A549 (cell line): ENCODE measurements around the gene FAM171A1. TPM values are rescaled to one million over a fixed set of nuclear protein-coding genes. Genes with fewer than 3 reads are reported as not detected.

ENCODE experiments used
- ATAC-seq, 2 experiments: fragments of 200-7000 bp in 1 of 2; fragments of >200 bp in 1 of 2; cut with Nextera tagmentation in 1 of 2; cut with Tn5 transposase in 1 of 2; 3 replicates each; pipeline versions ENCODE4 v1.8.0 to v1.9.1; 2018 to 2020; ENCODE audit warnings: mild to moderate bottlenecking in 1 of 2, moderate library complexity in 1 of 2
- CTCF ChIA-PET: fragments of 300-600 bp; sonication (Branson Sonifier 250); formaldehyde crosslinking; extraction: SDS; loops from one replicate; lab custom pipeline; 2021; ENCODE audit warnings: antibody characterized with exemption, inconsistent platforms; lab: Yijun Ruan, JAX
- POLR2A ChIA-PET: fragments of 350-600 bp; formaldehyde crosslinking; extraction: SDS; loops from one replicate; lab custom pipeline; 2021; ENCODE audit warnings: antibody characterized with exemption, inconsistent platforms; lab: Yijun Ruan, JAX
- DNase-seq, 2 experiments: peaks; one replicate each; pipeline versions ENCODE4 v3.0.0 to v3.0.0-alpha.2; 2011 to 2016; ENCODE audit warnings: low read depth in 1 of 2, low spot score in 1 of 2
- FAIRE-seq: peaks from 2 replicates; lab custom pipeline; 2011; peaks lifted over from hg19 to GRCh38; lab: Jason Lieb, UNC
- H3K27ac ChIP-seq, 2 experiments: fragments of >200 bp; sonication (Bioruptor Twin); formaldehyde crosslinking; 3 replicates each; pipeline ENCODE4 v1.5.1; 2016 to 2017
- H3K4me1 ChIP-seq: fragments of >200 bp; sonication (Bioruptor Twin); formaldehyde crosslinking; 3 replicates; pipeline ENCODE4 v1.6.1; 2016
- H3K4me2 ChIP-seq: fragments of >200 bp; sonication (Bioruptor Twin); formaldehyde crosslinking; 3 replicates; pipeline ENCODE4 v1.6.1; 2016
- H3K4me3 ChIP-seq: fragments of >200 bp; sonication (Bioruptor Twin); formaldehyde crosslinking; 3 replicates; pipeline ENCODE4 v1.5.1; 2016
- H3K9me3 ChIP-seq: fragments of >200 bp; sonication (Bioruptor Twin); formaldehyde crosslinking; 3 replicates; pipeline ENCODE4 v1.6.1; 2016
- BCL3 ChIP-seq: fragments of >200 bp; sonication (Bioruptor Twin); formaldehyde crosslinking; IDR thresholded peaks from 3 replicates; pipeline ENCODE4 v1.6.1; 2016
- CEBPB ChIP-seq, 2 experiments: fragments of >200 bp in 1 of 2; sonication (Bioruptor Twin) in 1 of 2; formaldehyde crosslinking in 1 of 2; IDR thresholded peaks; 2 replicates each; pipeline ENCODE4 v1.6.1; 2012 to 2016
- CTCF ChIP-seq: fragments of >200 bp; sonication (Bioruptor Twin); formaldehyde crosslinking; IDR thresholded peaks from 3 replicates; pipeline ENCODE4 v1.5.1; 2016
- E2F6 ChIP-seq: IDR thresholded peaks from 2 replicates; pipeline ENCODE4 v1.6.1; 2012; ENCODE audit warnings: low read depth, borderline replicate concordance
- EP300 ChIP-seq, 2 experiments: fragments of >200 bp; sonication (Bioruptor Twin); formaldehyde crosslinking; IDR thresholded peaks; 2 replicates in 1 of 2; 3 replicates in 1 of 2; pipeline ENCODE4 v1.6.1; 2016 to 2017
- FOSB ChIP-seq: fragments of 250-450 bp; sonication (Bioruptor Pico); IDR thresholded peaks from 2 replicates; pipeline ENCODE4 v1.5.0; 2020; ENCODE audit warnings: mild to moderate bottlenecking, moderate library complexity
- FOSL2 ChIP-seq, 2 experiments: fragments of 450-650 bp in 1 of 2; fragments of >200 bp in 1 of 2; sonication (Bioruptor Twin) in 1 of 2; formaldehyde crosslinking; IDR thresholded peaks; 2 replicates each; pipeline versions ENCODE4 v1.5.0 to v1.6.1; 2016 to 2020; ENCODE audit warnings: mild to moderate bottlenecking in 1 of 2, moderate library complexity in 1 of 2
- HOXB13 ChIP-seq: fragments of 250-450 bp; sonication (Bioruptor Pico); IDR thresholded peaks from 2 replicates; pipeline ENCODE4 v1.5.0; 2020; ENCODE audit warnings: low read depth, mild to moderate bottlenecking, moderate library complexity
- JUNB ChIP-seq: fragments of >200 bp; sonication (Bioruptor Twin); formaldehyde crosslinking; IDR thresholded peaks from 2 replicates; pipeline ENCODE4 v1.6.1; 2016
- KDM1A ChIP-seq: fragments of 200-600 bp; sonication (generic); IDR thresholded peaks from 2 replicates; pipeline ENCODE4 v1.6.1; 2016; ENCODE audit warnings: low read depth, mild to moderate bottlenecking
- KDM5A ChIP-seq: fragments of 200-600 bp; sonication (generic); IDR thresholded peaks from 2 replicates; pipeline ENCODE4 v1.6.1; 2016; ENCODE audit warnings: antibody characterized with exemption, mild to moderate bottlenecking
- NPAS2 ChIP-seq: fragments of 250-450 bp; sonication (Bioruptor Pico); IDR thresholded peaks from 2 replicates; pipeline ENCODE4 v1.8.0; 2022; ENCODE audit warnings: mild to moderate bottlenecking, moderate library complexity, borderline replicate concordance
- NR3C1 ChIP-seq: fragments of >200 bp; sonication (Bioruptor Twin); formaldehyde crosslinking; IDR thresholded peaks from 3 replicates; pipeline ENCODE4 v1.6.1; 2017
- PHF8 ChIP-seq: fragments of 200-600 bp; sonication (generic); IDR thresholded peaks from 2 replicates; pipeline ENCODE4 v1.6.1; 2016; ENCODE audit warnings: low read depth, mild to moderate bottlenecking, antibody characterized with exemption, moderate library complexity, borderline replicate concordance
- POLR2AphosphoS2 ChIP-seq: conservative IDR thresholded peaks from 2 replicates; pipeline ENCODE4 v1.6.1; 2012; ENCODE audit warnings: low read length, improper control_type of control experiment, inconsistent platforms
- RCOR1 ChIP-seq: fragments of 150-350 bp; IDR thresholded peaks from 2 replicates; pipeline ENCODE4 v1.6.1; 2014; ENCODE audit warnings: antibody characterized with exemption, low read length, low read depth
- REST ChIP-seq: fragments of 200-600 bp; sonication (generic); IDR thresholded peaks from 2 replicates; pipeline ENCODE4 v1.6.1; 2016; ENCODE audit warnings: antibody characterized with exemption, mild to moderate bottlenecking, moderate library complexity
- RNF2 ChIP-seq: fragments of 200-600 bp; sonication (generic); IDR thresholded peaks from 2 replicates; pipeline ENCODE4 v1.6.1; 2016; ENCODE audit warnings: low read depth, mild to moderate bottlenecking, antibody characterized with exemption, moderate library complexity, borderline replicate concordance
- WGBS: methylation state at CpG from one replicate; pipeline ENCODE4 v1.1.6; 2017; ENCODE audit errors: missing lambda C conversion rate; 5-methylcytosine and 5-hydroxymethylcytosine counted together
- polyA plus RNA-seq, 4 experiments: library from polyadenylated mRNA; depleted of rRNA in 3 of 4; stranded (reverse); fragments of >200 nt; fragmentation: RNase III in 1 of 4; extraction: RNeasy Plus Mini Kit Qiagen cat#74134 plus additional on column Dnase treatment in 1 of 4; gene quantifications; 2 replicates in 3 of 4; 3 replicates in 1 of 4; pipeline ENCODE4 v1.2.3, GENCODE V29; 2011 to 2017

The FAM171A1 gene
- polyA plus RNA-seq, 2 of the 4 experiments (the other 2 are of a cell fraction), result 13.8 to 15.2 TPM

GRCh38 chr10:15167411-15168290 is 203.4 kb downstream of the FAM171A1 start:
- H3K4me2 ChIP-seq, result peak overlapping the region; percentile 89
- DNase-seq (peak; percentile 48 to 76), FAIRE-seq (no peak), ATAC-seq (peak; percentile 81 to 86)
- no peaks in the 10 kb centered on the region for H3K9me3 ChIP-seq
- H3K4me1 ChIP-seq, result peaks cover 21% of the 10 kb centered on the region
- H3K4me3 ChIP-seq, result peak overlapping the region; percentile 90
- ChIA-PET POLR2A (interaction anchor here (0.6 to 1.0 kb wide), 4 partner anchors 13 to 289 kb away, joined by 3 to 6 read pairs (median 4); partner anchors contain the start of gene MEIG1), CTCF (interaction anchor here (0.5 to 1.6 kb wide), 16 partner anchors 9 to 1619 kb away, joined by 3 to 7 read pairs (median 4); partner anchors contain the start of gene FAM171A1)
- 3% methylated on average over 35 of the region's 54 CpGs for WGBS
- TF ChIP-seq RNF2 (0 out of 2 replicates have a peak, but pooled peaks have one; percentile 25), NPAS2 (CRISPR knock-in tag) (no peak), PHF8 (0 out of 2 replicates have a peak, but pooled peaks have one; percentile 5)
- TF ChIP-seq, all 56 proteins: peak for 2
- peak overlapping the region; percentile 80 to 95 for H3K27ac ChIP-seq

- H3K27ac ChIP-seq, result no peak overlapping the region
- DNase-seq (no peak), FAIRE-seq (no peak), ATAC-seq (no peak)
- CTCF ChIA-PET, result interaction anchor here (1.2 to 1.6 kb wide), 2 partner anchors 19 to 24 kb away, joined by 3 to 6 read pairs; no protein-coding TSS in a partner anchor
- POLR2A ChIA-PET, result no interaction called here
- no peaks in the 10 kb centered on the region for H3K9me3 ChIP-seq
- peaks cover 21% of the 10 kb centered on the region for H3K4me1 ChIP-seq
- peak overlapping the region; percentile 89; the same call in 2 of the 3 replicates for H3K4me2 ChIP-seq
- no peak for TF ChIP-seq RNF2
- TF ChIP-seq E2F6, result no peak
- TF ChIP-seq FOSB, result no peak
- no peak for TF ChIP-seq BCL3
- TF ChIP-seq RCOR1, result no peak
- no peak for TF ChIP-seq JUNB
- TF ChIP-seq KDM5A, result no peak
- TF ChIP-seq EP300 (IDR thresholded peaks at IDR 0.05), result no peak
- 65% methylated on average over 2 of the region's 2 CpGs for WGBS
- no peak overlapping the region for H3K4me3 ChIP-seq
Measured at GRCh38 chr10:15166325-15166724, 204.8 kb downstream of the FAM171A1 start.

GRCh38 chr10:15163253-15163828 is 207.7 kb downstream of the FAM171A1 start:
- Histone ChIP-seq H3K4me1 (peaks cover 19% of the 10 kb centered on the region; the same call in 2 of the 3 replicates), H3K27ac (no peak overlapping the region), H3K4me3 (no peak overlapping the region), H3K4me2 (no peak overlapping the region), H3K9me3 (no peaks in the 10 kb centered on the region)
- FAIRE-seq (no peak), ATAC-seq (no peak), DNase-seq (no peak)
- 90% methylated on average over 2 of the region's 2 CpGs for WGBS
- POLR2A ChIA-PET, result no interaction called here
- TF ChIP-seq KDM5A, result no peak
- no peak for TF ChIP-seq NR3C1
- no peak for TF ChIP-seq KDM1A
- TF ChIP-seq POLR2AphosphoS2, result no peak
- TF ChIP-seq FOSL2 (IDR thresholded peaks at IDR 0.05), result no peak
- no peak for TF ChIP-seq FOSL2 (CRISPR knock-in tag; IDR thresholded peaks at IDR 0.05)
- TF ChIP-seq CTCF, result no peak
- TF ChIP-seq CEBPB (IDR thresholded peaks at IDR 0.05), result no peak
- no peak for TF ChIP-seq PHF8
- no peak for TF ChIP-seq HOXB13 (CRISPR knock-in tag)
- no peak for TF ChIP-seq JUNB
- TF ChIP-seq EP300 (IDR thresholded peaks at IDR 0.05), result no peak
- no peak for TF ChIP-seq RNF2
- no peak for TF ChIP-seq REST
- CTCF ChIA-PET, result no interaction called here
